ENCODE measurements around the gene LRRC38.

- TF ChIP-seq CTCF (IDR thresholded peaks at IDR 0.05; ENCODE audit: low read length) (no peak), EZH2 (IDR thresholded peaks at IDR 0.05; ENCODE audit: borderline replicate concordance, low read length) (no peak)
Measured at GRCh38 chr1:13556224-13556764, 42.5 kb upstream of the LRRC38 start.

Measured in OCI-LY1 (cell line).